ENCODE results near the gene CA10. TPM values are rescaled to one million over a fixed set of nuclear protein-coding genes. Genes with fewer than 3 reads are reported as not detected.

The CA10 gene
- total RNA-seq, 1 experiment from 2014 or later: not detected

DNA sequence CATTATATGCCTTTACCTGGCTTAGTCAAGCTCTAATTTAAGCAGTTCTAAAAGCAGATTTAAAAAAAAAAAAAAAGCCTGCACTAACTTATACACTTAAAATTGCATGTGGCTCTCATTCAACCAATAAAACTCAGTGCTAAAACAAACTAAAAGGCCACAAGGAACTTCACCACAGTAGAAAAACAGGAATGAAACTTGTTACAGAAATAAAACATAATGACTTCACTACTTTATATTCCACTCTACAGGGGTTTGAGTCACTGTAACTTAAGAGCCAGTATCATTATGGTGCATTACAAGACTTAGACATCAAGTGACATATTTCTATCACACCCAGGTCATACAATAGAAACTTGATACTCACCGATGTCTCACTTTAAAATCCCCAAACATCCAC, 11.1 kb downstream of the CA10 start:
- DNase-seq (ENCODE audit: low read depth): no peak

DNA sequence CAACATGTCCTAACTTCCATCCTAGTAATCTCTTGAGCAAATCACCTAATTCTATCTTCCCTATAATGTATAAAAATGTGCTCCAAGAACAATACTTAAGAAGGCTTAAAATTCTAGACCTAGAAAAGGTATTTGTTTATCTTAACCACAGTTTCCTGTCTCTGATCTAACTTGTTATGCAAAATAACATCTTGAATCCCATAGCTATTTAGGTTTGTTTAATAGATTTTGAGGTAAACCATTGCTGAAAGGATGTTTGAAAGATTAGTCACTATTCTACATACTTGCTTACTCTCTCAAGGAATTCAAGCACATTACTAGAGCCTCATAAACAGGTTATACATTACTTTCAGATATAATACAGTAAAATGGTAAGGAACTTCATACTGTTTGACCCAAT, 13.0 kb downstream of the CA10 start:
- no peak for DNase-seq (ENCODE audit: low read depth)

DNA sequence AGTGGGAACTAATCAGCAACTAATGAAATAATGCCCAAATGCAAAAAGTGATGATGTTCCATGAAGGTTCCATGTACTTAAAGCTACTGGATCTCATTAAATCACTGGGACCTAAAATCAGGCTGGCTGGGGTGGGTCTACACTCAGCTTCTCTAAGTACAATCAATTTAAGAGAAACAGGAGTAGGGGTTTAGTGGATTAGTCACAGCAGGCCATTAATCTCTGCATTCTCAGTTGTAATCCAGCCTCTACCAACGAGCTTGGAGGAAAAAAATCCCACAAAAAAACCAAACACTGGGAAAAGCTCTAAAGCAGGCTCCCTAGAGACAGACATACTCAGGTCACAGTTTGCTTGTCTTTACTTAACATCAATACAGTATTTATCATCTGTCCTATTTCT, 15.0 kb downstream of the CA10 start:
- no peak for DNase-seq (ENCODE audit: low read depth)

DNA sequence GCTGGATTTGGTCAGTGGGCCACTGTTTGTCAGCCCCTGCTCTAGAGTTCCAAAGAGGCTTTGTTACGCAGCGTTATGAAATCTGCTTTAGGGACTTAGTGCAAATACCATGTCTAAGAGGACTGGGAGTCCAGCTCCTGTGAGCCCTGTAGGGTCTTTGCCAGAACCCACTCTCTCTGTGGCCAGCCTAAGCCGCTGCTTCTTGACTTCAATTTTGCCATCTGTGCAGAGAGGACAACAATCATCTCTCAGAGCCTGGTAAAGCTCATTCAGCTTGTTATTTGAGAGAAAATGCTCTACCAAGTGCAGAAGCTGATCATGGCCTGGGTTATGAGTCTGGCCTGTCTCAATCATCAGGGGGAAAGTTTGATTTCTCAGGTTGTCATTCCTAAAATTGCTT, 17.9 kb downstream of the CA10 start:
- no peak for DNase-seq (ENCODE audit: low read depth)

DNA sequence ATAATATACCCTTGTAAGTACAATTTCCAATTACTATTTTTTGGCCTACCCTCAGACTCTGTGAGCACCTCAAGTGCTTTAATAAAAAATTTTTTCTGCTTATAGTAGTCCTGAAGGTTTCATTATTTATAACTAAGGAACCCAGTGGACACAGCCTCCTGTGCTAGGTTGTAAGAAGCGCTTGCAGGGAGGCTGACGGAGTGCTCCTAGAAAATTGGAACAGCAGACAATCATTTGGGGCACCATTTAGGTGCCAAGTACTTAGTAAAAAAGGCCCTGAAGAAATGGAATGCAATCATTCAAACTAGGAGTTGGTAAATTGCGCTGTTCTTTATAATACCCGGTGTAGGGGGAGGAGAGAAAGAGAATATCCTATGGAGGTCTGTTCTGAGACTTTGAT, 19.8 kb downstream of the CA10 start:
- DNase-seq (ENCODE audit: low read depth): no peak

DNA sequence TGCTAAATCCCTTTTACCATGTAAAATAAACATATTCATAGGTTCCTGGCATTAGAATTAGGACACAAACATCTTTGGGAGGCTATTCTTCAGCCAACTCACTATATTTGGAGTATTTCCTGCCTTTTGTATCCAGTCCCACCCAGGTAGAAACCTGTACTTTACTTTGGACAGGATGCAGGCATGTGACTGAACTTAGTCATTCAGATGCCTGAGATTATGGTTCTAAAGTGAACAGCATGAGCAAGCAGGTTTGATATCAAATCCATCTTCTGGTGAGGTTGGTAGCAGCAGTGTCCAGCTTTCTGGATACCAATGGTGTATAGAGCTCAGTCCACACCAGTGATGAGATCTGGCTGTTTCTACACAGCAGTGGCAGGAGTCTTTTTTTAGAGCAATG, 20.2 kb downstream of the CA10 start:
- no peak for DNase-seq (ENCODE audit: low read depth)

DNA sequence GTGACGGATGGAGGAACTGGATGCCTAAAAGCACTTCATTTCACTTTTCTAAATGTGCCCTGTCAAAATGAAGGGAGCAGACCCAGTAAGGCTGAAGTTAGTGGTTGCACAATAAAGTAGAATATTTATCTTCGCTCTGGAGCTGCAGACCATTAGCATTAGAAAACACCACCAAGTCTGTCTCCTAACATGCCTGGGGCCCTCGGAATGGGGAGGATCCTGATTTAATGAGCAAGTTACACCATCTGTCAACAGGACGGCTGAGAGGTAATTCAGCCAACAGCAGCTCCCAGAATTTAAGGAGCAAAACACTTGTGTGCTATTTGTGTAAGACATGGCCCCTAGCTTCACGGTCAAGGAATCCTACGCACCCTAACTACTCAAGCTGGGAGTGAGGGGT, 22.3 kb downstream of the CA10 start:
- DNase-seq (ENCODE audit: low read depth): no peak

DNA sequence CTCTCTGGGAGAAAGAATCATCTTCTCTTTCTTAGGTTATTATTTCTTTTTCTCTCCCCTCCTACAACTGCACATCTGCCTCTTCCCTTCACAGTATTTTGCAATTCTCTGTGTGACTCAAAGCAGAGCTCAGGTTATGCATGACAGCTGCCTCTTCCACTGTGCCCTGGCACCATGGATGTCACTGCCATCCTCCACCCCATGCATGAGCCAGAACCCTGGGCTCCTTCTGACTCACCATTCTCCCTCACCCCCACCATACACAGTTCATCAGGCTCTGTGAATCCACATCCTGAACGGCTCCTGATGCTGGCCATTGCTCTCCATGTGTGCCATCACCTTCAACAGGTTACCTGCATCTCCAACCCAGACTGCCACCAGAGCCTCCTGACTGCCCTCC, 23.9 kb downstream of the CA10 start:
- no peak for DNase-seq (ENCODE audit: low read depth)

DNA sequence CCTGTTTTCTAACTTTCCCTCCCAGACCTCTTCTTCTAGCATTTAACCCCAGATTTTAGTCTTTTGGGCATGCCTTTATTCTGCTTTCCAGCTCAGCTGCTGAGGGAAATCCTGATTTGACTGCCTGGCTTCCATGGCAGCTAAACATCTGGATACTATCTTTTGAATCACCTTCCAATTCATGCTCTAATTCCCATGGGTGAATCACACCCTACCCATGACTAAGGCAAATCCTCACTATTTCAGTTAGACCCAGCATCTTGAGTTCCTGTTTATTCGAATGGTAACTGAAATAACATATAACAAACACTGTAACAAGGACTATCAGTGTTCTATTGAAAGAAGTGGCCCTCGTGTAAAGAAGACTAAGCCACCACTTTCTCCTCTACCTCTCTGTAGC, 29.8 kb downstream of the CA10 start:
- no peak for DNase-seq (ENCODE audit: low read depth)

DNA sequence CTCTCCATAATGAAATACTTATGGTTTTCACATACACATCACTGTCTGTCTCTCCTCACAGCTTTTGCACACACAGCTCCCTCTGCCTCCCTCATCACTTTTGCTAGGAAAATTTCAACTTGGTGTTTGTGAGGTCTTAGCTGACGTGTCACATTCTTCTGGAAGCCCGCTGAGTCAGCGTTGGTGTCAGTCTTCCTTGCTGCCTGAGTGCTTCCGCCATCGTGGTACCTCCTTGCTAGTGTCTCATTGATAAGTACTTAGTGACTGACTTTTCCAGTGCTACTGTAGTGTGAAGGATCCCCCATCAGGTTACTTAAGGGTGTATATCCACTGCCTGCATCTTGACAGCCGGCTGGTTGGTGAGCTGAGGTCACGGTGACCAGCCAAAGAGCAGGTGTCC, 33.5 kb downstream of the CA10 start:
- DNase-seq (ENCODE audit: low read depth): no peak

DNA sequence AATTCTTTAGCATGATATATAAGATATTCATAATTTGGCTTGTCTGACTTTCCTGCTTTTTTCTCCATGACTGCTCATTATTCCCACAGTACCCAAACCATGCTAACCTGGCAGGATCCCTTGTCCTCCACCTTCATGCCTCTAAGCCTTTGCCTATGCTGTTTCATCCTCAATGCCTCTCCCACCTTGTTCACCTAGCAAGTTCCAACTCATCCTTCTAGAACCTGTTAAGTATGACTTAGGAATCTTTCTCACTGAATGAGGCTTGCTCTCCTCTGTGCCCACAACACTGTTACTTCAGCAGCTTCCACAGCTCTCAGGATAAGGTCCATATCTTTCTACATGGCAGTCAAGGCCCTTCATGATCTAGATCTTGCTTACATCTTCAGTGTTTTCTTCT, 34.0 kb downstream of the CA10 start:
- no peak for DNase-seq (ENCODE audit: low read depth)

DNA sequence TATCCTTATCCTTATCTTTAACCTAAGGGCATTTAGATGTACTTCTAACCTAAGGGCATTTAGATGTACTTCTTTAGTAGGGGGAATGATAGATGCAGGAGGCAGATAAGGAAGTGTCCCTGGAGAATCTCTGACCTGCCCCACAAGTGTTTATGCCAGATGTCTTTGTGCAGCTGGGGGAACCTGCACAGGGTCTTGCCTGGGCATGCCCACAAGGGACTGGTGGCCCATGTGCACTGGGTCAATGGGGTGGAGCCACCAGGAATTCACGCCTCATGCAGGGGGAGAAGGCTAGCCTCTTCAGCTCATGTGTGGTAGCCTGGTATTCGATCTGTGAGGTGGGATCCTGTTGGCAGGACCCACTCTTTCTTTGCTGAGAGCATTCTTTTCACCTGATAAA, 38.0 kb downstream of the CA10 start:
- DNase-seq (ENCODE audit: low read depth): no peak

DNA sequence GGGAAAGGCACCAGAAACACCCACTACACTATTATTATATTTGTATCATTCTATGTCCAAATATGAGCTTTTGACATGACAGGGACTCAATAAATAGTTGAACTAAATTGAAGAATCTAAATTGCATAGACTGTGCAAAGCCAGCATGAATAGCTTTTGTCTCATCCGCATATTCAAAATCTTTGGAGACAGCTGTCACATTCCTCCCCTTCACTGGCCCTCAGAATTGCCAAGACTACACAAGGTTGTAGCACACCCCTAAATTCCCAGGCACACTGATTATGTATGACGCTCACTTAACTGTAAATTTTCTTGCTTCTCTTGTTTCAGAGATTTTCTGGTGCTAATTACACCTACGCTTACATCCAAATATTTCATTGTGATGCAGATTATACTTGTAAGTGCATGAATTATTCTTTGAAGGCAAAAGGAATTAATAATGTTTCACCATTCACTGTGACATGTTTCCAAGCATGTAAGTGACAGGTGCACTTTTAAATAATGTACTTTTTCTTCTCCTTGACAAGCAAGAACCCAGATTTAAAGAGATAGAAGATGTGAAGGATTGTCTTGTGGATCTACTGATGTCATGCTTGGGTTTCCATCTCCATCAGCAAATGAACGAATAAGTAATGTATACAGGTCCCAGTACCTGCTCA, 47.5 kb downstream of the CA10 start:
- DNase-seq (ENCODE audit: low read depth): no peak

DNA sequence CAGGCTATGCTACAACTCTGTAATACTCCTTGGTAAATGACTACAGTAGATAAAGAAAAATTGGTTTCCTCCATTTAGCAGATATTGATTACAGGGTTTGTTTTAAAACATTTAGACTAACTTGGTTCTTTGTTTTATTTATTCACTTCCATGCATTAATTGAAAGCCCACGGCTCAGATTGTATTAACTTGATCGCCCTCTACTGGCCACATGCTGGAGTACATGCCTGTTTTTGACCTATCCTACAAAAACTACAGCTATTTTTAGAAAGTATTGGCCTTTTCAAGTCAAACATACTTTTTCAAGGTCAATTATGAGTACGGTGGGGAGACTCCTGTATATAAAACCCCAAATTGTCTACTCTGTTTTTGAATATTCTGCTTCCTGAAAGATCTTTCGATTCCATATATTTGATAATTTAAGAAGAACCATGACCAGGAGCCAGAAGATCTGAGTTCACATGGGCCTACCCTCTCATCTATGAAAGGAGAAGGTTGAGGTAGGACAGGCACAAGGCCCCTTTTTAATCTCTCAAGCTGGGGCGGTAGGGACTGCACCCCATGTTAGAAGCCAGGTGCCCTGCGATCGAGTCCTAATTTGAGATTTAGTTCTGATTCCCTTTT, 51.8 kb downstream of the CA10 start:
- DNase-seq (ENCODE audit: low read depth): no peak

DNA sequence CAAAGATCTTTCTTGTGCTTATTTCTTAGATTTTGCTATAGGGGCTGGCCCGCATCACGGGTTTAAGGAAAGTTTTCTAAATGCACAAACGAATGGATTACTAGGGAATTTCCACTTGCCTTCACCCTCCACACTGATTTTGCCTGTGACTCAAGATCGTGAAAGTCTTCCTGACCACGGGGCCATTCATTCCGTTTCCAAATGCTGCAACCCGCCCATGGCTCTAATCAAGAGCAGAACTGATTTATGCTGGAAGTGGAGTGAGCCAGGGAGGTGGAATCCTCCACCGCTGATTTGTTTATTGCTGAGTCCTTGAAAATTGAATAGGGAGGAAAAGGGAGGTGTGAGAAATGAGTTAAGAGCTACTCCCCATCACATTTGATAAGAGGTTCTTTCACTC, 52.4 kb downstream of the CA10 start:
- no peak for DNase-seq (ENCODE audit: low read depth)

DNA sequence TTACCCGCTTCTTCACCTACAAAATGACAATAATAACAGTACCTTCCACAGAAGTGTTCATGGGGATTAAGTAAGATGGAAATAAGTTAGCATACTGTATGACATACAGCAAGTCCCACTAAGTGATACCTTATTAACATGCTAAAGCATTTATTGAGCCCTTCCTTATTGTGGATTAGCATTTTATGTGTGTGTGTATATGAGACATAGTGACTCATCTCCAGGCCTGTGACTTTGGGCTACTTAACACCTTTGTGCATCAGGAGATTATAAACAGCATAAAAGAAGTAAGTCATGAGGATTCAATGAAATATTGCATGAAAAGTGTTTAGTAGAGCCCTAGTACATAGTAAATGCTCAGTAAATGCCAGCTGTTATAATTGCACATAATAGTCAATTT, 52.9 kb downstream of the CA10 start:
- no peak for DNase-seq (ENCODE audit: low read depth)

DNA sequence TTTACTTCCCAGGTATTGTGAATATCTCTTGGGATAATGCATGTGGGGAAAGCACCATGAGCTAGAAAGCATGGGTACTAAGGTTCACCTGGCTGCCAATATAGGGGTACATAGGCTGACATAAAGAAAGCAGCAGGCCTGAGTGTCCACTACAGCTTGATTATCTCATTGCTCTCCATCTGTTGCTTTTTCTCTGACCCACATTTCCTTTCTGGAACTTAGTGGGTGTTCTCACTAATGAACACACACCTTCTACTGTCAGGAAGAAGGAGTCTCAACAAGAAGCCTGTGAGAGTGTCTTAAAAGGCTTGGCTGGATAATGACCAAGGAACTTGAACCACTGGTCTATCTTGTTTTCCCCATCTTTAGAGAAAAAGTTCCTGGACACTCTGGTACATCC, 62.5 kb downstream of the CA10 start:
- no peak for DNase-seq (ENCODE audit: low read depth)

DNA sequence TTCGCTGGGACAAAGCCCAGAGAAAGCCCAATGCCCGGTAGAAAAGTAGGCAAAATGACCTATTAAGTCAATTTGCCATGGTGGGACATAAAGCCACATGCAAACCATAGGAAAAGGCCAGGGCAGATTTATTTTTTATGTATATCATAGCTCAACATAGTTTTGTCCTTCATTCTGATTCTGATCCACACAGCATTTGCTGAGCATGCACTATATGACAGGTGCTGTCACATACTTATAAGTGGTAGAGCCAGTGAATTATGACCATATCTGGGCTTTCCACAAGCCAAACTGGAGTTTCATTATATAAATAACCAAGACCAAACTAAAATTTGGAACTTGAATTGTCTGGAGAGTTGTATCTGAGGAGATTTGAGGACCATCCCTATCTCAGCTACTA, 74.3 kb downstream of the CA10 start:
- DNase-seq (ENCODE audit: low read depth): no peak

DNA sequence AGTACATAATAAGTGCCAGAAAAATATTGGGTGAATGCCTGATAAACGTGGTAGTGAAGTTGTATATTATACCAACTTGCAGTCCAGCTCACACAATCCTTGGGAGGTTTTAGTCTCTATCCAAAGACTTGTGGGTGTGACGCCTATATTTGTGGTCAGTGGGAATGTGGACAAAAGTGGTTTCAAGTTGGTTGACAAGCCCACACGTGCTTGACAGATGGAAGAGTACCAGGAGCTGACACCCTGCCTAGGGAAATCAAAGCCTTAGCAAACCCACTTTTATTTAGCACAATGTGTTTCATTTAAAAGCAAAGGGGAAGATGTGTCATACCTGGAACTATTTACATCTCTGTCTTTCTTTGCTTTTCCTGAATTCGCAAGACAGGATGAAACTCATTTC, 79.0 kb downstream of the CA10 start:
- no peak for DNase-seq (ENCODE audit: low read depth)

DNA sequence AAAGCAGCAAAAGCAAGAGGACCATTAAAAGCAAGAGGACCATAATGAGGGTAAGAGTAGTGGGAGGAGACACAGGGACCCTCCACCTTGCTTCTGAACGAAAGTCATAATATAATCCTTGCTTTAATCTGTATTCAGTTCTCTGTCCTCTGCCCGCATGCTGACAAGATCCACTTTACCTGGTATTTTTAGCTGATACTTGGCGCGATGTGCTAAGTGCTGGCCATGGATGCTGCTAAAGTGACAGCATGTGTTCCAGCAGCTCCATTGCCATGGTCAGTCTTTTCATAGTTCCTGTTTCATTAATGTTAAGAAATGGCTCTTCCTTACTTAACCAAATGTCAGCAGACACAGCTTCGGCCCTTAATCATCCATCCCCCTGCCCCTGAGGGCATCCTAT, 86.8 kb downstream of the CA10 start:
- DNase-seq (ENCODE audit: low read depth): no peak

DNA sequence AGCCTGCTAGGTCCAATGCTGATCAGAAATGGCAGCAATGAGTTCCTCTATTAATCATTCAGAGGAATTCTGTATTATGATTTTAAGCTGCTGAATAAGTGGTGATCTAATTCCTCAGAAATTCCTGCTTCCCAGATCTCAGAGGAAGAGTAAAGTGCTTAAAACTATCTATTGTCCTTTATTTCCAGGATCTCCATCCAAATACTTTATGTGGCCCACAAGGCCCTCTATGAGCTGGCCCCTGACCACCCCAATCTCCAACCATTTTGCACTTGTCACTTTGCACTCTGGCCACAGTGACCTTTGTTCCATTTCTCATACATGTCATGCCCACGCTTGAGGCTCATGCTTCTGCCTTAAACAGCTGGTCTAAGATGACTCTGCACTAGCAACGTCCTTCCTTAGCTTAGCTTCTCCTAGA, 93.7 kb downstream of the CA10 start:
- DNase-seq (ENCODE audit: low read depth): no peak

DNA sequence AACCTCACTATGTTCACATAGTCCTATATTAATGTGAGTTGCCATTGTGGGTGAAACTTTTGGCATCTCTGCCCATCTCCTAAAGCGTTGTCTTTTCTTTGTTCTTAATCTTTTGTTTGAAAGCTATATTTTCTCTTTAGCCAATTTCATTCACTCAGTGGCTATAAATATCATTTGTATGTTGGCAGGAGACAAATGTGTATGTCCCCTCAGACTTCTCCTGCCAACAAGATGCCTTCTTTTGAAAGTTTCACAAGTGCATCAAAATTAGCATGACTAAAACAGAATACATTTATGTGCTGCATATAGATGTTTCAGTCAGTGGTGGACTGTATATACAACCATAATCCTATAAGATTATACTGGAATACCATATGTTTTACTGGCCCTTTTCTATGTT, 109.0 kb downstream of the CA10 start:
- DNase-seq (ENCODE audit: low read depth): no peak

DNA sequence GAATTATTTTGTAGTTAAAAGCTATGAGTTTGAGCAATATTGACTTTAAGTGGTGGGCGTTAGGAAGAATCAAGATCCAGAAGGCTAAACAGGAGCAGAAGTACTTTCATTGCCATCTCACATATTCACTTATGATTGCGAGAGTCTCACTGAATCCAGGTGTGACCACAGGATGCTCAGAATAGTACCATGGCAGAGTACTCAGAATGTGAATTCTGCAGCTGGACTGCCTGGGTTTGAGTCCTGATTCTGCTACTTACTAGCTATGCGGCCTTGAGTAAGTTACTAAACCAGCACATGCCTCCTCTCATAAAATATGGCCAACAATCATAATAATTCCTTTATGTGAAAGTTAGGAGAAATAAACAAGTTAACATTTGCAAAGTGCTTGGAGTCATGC, 109.5 kb downstream of the CA10 start:
- DNase-seq (ENCODE audit: low read depth): no peak

All from Daoy (cell line).